Measurements from ENCODE around the gene NCR3LG1.

NCR3LG1 gene

DNA sequence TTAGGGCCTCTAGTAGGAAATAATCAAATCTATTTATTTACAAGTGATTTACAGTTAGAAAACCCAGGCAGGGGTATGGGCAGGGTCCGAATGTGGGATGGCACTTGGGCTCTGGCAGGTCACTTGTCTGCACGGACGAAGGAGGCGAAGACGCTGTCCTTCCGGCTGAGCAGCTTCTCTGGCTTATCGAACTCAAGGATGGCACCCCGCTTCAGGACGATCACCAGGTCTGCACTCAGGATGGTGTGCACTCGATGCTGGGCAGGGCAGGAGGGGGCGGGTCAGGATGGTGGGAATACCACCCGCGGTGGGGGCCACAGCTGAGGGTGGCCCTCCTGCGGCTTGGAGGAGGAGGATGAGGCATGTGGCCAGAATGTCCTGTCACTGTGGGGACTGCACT is 41.3 kb downstream of the NCR3LG1 start:
- Mint-ChIP-seq H3K27me3 (peaks cover 0 to 2% of the 10 kb centered on the region in 2 donors), H3K36me3 (ENCODE audit: insufficient read depth) (no peaks in the 10 kb centered on the region), H3K4me3 (no peak overlapping the region), H3K27ac (no peak overlapping the region), H3K9me3 (no peaks in the 10 kb centered on the region), H3K4me1 (ENCODE audit: low read depth in 2 of 2) (peaks cover 4 to 6% of the 10 kb centered on the region in 2 donors)
- ATAC-seq (replicated peaks) (no peak), DNase-seq (no peak)

DNA sequence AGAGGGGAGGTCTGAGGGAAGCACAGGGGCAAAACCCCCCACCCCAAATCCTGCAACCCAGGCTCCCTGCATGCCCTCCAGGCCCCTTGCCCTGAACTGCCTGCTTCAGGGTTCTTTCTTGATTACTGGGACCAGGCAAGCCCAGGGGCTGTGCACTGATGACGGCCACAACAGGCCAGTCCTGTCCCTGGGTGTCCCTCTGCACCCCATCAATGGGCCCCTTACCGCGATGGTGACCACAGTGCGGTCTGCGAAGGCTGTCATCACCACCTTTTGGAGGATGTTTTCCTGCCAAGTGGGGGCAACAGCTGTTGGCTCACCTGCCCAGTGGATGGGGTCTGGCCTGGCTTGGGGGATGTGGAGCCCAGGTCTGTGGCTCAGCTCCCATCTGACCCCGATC is 41.9 kb downstream of the NCR3LG1 start:
- no peaks in the 10 kb centered on the region for H3K9me3 Mint-ChIP-seq
- H3K36me3 Mint-ChIP-seq (ENCODE audit: insufficient read depth), result no peaks in the 10 kb centered on the region
- DNase-seq (no peak), ATAC-seq (replicated peaks) (no peak)
- peaks cover 4 to 6% of the 10 kb centered on the region in 2 donors for H3K4me1 Mint-ChIP-seq (ENCODE audit: low read depth in 2 of 2)
- no peak overlapping the region for H3K27ac Mint-ChIP-seq
- H3K4me3 Mint-ChIP-seq, result no peak overlapping the region
- H3K27me3 Mint-ChIP-seq, result peaks cover 0 to 8% of the 10 kb centered on the region in 2 donors

DNA sequence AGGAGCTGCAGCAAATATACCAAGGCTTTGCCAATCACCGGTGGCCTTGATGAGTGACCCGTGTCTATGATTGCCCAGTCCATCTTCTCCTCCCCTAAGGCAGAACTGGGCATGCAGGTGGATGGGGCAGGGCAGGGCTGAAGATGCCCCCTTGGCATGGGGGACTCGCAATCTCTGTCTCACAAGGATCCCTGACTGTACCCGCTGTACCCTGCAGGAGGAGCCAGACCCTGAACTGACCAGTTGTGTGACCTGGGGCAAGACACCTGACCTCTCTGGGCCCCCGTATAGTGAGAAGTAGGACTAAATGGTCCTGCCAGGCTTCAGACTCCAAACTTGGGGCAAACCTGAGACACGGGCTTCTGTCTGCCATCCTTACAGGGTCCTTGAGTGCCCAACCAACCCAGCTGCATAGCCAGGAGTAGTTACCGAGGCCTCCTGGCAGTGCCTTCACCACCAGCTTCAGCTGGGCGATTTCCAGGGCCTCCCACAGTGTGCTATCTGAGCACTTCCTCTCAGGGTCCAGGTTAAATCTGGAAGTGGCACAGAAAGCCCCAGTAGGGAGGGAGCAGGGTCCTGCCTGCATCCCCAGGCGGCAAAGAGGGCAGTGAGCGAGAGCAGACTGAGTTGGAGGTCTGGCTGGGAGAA is 43.3 kb downstream of the NCR3LG1 start:
- H3K27me3 Mint-ChIP-seq, result peaks cover 0 to 20% of the 10 kb centered on the region in 2 donors
- H3K9me3 Mint-ChIP-seq, result no peaks in the 10 kb centered on the region
- no peak overlapping the region for H3K27ac Mint-ChIP-seq
- no peak for ATAC-seq (replicated peaks)
- DNase-seq, result no peak
- peaks cover 3 to 4% of the 10 kb centered on the region in 2 donors for H3K4me1 Mint-ChIP-seq (ENCODE audit: low read depth in 2 of 2)
- no peak overlapping the region for H3K4me3 Mint-ChIP-seq
- H3K36me3 Mint-ChIP-seq (ENCODE audit: insufficient read depth), result no peaks in the 10 kb centered on the region

DNA sequence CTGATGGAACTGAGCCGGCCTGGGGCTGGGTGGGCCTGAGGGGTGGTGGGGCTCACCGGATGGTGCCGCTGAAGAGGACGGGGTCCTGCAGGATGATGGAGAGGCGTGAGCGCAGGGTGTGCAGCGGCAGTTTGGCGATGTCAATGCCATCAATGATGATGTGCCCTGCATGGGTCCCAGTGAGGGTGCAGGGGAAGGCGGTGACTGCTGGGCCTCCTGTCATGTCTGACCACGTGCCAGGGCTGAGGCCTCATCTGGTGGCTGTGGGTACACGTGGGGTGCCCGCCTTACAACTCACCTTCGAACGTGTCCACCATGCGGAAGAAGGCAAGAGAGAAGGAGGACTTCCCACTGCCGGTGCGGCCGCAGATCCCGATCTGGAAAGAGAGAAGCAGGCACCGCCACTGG is 44.0 kb downstream of the NCR3LG1 start:
- H3K27me3 Mint-ChIP-seq, result peaks cover 0 to 25% of the 10 kb centered on the region in 2 donors
- no peaks in the 10 kb centered on the region for H3K4me1 Mint-ChIP-seq (ENCODE audit: low read depth in 2 of 2)
- H3K4me3 Mint-ChIP-seq, result no peak overlapping the region
- H3K36me3 Mint-ChIP-seq (ENCODE audit: insufficient read depth), result no peaks in the 10 kb centered on the region
- no peaks in the 10 kb centered on the region for H3K9me3 Mint-ChIP-seq
- DNase-seq, result no peak
- no peak overlapping the region for H3K27ac Mint-ChIP-seq
- no peak for ATAC-seq (replicated peaks)

DNA sequence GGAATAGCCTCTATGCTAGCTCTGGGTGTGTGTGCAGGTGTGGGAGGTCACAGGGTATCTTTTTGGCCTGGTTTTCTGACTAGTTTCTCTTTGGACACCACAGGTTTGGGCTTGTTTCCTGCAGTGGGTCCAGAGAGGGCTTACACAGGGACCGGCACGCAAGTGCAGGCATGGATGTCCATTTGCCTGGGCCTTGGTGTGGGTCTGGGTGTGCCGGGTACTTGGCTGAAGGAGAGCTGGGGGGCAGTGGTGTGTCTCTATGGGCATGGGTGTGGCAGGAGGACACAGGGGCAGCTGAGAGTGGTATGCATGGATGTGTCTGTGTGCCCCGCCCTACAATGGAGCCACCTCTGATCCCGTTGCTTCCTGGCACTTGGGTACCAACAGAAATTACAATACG is 44.4 kb downstream of the NCR3LG1 start:
- Mint-ChIP-seq H3K4me1 (ENCODE audit: low read depth in 2 of 2) (no peaks in the 10 kb centered on the region), H3K27me3 (peaks cover 0 to 25% of the 10 kb centered on the region in 2 donors), H3K4me3 (no peak overlapping the region), H3K36me3 (ENCODE audit: insufficient read depth) (no peaks in the 10 kb centered on the region), H3K9me3 (no peaks in the 10 kb centered on the region), H3K27ac (no peak overlapping the region)
- DNase-seq (no peak), ATAC-seq (replicated peaks) (no peak)

DNA sequence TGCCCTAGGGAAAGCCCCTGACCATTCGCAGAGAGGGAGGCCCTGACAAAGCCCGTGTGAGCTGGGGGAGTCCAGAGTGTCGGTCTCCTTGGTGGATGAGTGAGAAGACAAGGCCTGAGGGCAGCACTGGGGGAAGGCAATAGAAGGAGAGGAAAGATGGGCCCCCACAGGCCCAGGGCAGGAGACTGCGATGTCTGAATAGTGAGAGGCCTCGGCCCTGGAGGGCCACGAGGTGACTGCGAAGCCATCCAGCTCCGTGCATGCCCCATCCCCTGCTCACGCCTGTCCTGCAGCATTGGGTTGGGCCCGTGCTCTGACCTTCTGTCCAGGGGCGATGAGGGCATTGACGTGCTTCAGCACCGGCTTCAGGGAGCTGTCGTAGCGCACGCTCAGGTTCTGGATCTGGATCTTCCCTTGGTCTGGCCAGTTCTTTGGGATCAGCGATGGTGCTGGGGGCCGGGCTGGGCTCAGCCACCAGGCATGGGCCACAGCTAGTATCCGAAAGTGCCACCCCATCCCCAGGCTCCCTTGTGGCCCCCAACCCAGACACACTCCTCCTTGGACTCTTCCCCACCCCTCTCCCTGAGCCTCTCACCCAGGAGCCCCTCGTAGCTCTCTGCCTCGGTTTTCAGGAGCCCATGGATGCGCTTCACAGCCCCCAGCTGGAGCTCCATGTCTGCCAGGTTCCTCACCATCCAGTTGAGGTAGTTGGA is 45.2 kb downstream of the NCR3LG1 start:
- no peak for ATAC-seq (replicated peaks)
- H3K36me3 Mint-ChIP-seq (ENCODE audit: insufficient read depth), result no peaks in the 10 kb centered on the region
- peaks cover 0 to 25% of the 10 kb centered on the region in 2 donors for H3K27me3 Mint-ChIP-seq
- no peaks in the 10 kb centered on the region for H3K4me1 Mint-ChIP-seq (ENCODE audit: low read depth in 2 of 2)
- H3K27ac Mint-ChIP-seq, result no peak overlapping the region
- H3K4me3 Mint-ChIP-seq, result no peak overlapping the region
- H3K9me3 Mint-ChIP-seq, result no peaks in the 10 kb centered on the region
- DNase-seq, result no peak

DNA sequence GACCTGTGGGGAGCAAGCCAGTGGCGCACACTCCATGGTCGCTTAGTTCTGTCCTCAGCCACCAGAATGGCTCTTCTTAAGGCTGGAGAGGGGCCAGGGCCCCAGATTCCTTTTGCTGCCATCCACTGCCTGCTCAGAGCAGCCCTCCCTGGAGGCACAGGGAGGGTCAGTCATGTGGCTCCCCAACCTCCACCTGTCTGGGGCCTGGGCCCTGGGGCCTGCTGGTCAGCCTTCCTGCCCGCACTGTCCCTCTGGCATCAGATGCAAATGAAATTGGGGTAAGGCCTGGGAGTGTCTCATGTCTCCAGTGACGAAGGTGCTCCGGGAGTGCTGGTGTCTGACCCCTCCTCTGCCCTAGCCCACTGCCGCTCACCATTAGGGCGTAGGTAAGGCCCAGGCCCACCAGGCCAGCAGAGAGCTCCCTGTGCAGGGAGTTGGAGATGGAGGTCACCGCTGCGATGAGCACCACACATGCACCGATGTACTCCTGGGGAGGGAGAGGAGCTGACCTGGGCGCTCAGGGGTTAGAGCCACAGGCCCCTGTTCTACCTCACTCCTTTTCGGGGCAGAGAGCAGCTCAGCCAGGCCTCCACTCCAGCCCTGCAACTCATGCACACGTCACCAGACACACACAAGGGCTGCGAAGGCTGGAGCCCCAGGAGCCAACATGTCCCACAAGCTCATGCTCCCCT is 45.9 kb downstream of the NCR3LG1 start:
- Mint-ChIP-seq H3K4me1 (ENCODE audit: low read depth in 2 of 2) (no peaks in the 10 kb centered on the region), H3K9me3 (no peaks in the 10 kb centered on the region), H3K4me3 (no peak overlapping the region), H3K36me3 (ENCODE audit: insufficient read depth) (no peaks in the 10 kb centered on the region), H3K27me3 (peaks cover 0 to 25% of the 10 kb centered on the region in 2 donors), H3K27ac (no peak overlapping the region)
- ATAC-seq (replicated peaks) (no peak), DNase-seq (no peak)

DNA sequence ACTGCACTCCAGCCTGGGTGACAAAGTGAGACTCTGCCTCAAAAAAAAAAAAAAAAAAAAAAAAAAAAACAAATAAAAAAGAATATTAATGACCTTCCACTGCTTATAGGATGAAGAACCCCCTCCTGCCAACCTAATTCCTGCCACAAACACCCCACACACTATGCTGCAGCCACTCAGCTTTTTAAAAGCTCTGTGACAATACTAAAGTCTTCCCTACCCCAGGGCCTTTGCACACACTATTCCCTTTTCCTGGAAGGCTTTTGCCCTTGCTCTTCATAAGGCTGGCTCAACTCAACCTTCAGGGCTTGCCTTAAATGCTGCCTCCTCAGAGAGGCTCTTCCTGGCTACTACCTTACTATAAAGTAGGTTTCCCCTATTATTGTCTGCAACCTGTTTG is 47.6 kb downstream of the NCR3LG1 start:
- Mint-ChIP-seq H3K4me3 (no peak overlapping the region), H3K9me3 (no peaks in the 10 kb centered on the region), H3K27me3 (peaks cover 0 to 25% of the 10 kb centered on the region in 2 donors), H3K36me3 (ENCODE audit: insufficient read depth) (no peaks in the 10 kb centered on the region), H3K27ac (no peak overlapping the region), H3K4me1 (ENCODE audit: low read depth in 2 of 2) (no peaks in the 10 kb centered on the region)
- no peak for DNase-seq
- ATAC-seq (replicated peaks), result no peak

DNA sequence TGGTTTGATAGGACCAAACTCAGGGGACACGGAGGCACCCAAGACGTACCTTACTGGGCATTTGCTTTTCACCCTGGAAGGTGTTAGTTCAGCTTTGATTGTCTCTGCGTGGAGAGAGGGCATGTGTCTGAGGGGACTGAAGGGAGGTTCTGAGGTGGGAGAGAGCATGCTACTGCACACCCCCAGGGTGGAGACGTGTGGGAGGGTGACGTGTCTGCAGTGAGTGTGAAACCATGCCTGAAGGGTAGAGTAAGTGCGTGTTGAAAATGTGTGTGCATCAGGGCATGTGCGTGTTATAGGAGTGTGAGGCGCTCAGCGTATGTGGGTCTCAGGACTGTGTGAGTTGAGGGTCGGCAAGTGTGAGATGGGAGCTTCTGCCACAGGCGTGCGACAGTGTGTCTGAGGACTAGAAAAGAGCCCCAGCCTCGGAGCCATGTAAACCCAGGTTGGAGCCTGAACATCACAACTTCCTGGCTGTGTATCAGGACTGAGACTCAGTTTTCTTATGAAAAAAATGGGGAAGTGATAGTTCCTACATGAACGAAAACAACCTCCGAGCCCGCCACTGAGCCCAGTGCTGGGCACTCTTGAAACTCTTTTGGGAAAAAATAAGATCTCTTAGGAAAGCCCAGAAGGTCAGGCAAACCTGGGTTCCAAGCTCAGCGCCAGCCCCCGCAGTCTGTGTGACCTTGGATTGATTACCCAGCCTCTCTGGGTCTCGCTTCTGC is 48.6 kb downstream of the NCR3LG1 start:
- Mint-ChIP-seq H3K36me3 (ENCODE audit: insufficient read depth) (no peaks in the 10 kb centered on the region), H3K27ac (no peak overlapping the region), H3K9me3 (no peaks in the 10 kb centered on the region), H3K4me3 (no peak overlapping the region), H3K4me1 (ENCODE audit: low read depth in 2 of 2) (no peaks in the 10 kb centered on the region), H3K27me3 (peaks cover 0 to 25% of the 10 kb centered on the region in 2 donors)
- DNase-seq, result no peak
- no peak for ATAC-seq (replicated peaks)

DNA sequence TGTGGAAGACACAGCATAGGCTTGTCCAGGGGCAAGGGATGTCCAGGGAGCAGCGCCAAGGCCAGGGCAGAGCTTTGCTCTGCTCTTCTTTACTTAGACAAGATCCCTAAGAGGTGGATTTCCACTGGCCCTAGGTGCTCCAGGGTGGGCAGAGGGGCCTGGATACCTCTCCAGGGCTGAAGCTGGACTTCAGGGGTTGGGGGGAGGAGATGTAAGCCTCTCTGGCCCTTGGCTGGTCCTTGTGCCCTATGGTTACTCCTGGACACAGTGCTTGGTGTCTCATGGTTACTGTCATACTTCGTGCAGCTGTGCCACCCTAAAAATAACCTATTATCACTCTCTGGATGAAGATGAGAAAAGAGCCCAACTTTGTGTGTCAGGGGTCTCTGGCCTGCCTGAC is 49.7 kb downstream of the NCR3LG1 start:
- H3K27me3 Mint-ChIP-seq, result peaks cover 0 to 25% of the 10 kb centered on the region in 2 donors
- no peak overlapping the region for H3K27ac Mint-ChIP-seq
- H3K4me1 Mint-ChIP-seq (ENCODE audit: low read depth in 2 of 2), result no peaks in the 10 kb centered on the region
- no peak for ATAC-seq (replicated peaks)
- H3K4me3 Mint-ChIP-seq, result no peak overlapping the region
- no peaks in the 10 kb centered on the region for H3K9me3 Mint-ChIP-seq
- DNase-seq, result no peak
- no peaks in the 10 kb centered on the region for H3K36me3 Mint-ChIP-seq (ENCODE audit: insufficient read depth)

DNA sequence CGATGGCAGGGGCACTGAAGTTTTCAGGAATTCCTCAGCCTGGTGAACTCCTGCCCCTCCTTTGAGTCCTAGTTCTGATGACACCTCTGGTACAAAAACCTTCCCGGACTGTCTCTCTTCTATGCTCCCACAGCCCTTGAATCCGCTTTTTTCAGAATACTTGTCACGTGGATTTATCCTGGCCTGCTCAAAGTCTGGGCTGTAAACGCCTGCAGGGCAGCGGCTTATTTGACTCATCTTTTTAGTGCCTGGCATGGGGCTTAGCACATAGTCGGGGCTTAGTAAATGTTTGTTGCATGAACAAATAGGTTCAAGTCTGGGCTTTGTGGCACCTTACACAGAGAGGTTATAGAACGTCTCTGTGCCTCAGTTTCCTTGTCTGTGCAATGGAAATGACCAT is 50.2 kb downstream of the NCR3LG1 start:
- no peaks in the 10 kb centered on the region for H3K36me3 Mint-ChIP-seq (ENCODE audit: insufficient read depth)
- peaks cover 0 to 25% of the 10 kb centered on the region in 2 donors for H3K27me3 Mint-ChIP-seq
- no peaks in the 10 kb centered on the region for H3K9me3 Mint-ChIP-seq
- no peaks in the 10 kb centered on the region for H3K4me1 Mint-ChIP-seq (ENCODE audit: low read depth in 2 of 2)
- no peak overlapping the region for H3K4me3 Mint-ChIP-seq
- ATAC-seq (replicated peaks), result no peak
- DNase-seq, result no peak
- no peak overlapping the region for H3K27ac Mint-ChIP-seq

DNA sequence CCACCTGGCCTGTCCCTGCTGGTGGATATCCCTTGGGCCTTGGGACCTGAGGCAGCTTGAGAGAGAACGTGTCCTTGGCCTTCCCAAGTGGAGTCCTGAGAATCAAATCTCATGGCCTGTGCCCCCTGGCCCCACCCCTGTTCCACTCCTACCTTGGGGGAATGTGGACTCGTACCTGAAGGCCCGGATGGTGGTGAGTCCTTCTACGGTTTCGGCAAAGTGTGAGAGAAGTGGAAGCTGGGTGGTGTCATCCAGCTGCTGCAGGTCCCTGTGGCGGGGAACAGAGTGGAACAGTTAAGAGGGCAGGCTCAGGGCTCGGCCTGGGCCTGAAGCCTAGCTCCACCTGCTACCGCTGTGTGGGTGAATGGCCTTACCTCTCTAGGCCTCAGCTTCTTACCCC is 50.9 kb downstream of the NCR3LG1 start:
- no peaks in the 10 kb centered on the region for H3K36me3 Mint-ChIP-seq (ENCODE audit: insufficient read depth)
- DNase-seq (no peak), ATAC-seq (replicated peaks) (no peak)
- H3K4me3 Mint-ChIP-seq, result no peak overlapping the region
- no peaks in the 10 kb centered on the region for H3K4me1 Mint-ChIP-seq (ENCODE audit: low read depth in 2 of 2)
- H3K27ac Mint-ChIP-seq, result no peak overlapping the region
- peaks cover 0 to 25% of the 10 kb centered on the region in 2 donors for H3K27me3 Mint-ChIP-seq
- no peaks in the 10 kb centered on the region for H3K9me3 Mint-ChIP-seq

DNA sequence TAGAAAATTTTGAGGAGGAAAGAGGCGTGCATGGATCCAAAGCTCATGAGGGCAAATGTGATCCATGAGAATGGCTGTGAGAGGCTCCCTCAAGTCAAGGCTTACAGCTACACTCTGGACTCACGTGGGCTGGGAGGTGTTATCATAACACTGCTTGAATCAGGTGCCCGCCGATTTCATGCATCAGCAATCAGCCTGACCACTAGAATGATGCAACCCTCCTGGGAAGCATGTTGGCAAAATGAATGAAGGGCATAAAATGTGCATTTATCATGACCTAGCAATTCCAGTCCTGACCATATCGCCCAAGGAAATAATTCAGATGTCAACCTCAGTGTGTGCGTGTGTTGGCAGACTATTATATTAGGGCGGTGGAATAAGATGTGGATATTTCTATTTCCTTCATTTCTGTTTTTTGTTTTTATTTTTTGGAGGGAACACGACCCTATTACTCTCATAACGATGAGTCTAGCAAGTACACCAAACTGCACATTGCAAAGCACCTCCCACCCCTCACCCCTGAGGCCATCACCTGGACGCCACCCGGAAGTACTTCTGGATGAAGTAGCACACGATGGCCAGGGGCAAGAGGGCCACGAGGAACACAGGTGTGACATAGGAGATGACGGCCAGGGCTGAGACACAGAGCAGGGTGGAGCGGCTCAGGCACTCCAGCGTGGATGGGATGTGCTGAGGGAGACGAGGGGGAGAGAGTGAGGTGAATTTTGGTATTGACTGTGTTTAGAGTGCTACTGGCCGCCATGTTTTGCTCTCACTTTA is 52.6 kb downstream of the NCR3LG1 start:
- Mint-ChIP-seq H3K27ac (no peak overlapping the region), H3K4me1 (ENCODE audit: low read depth in 2 of 2) (no peaks in the 10 kb centered on the region), H3K9me3 (no peaks in the 10 kb centered on the region), H3K4me3 (no peak overlapping the region), H3K27me3 (peaks cover 0 to 12% of the 10 kb centered on the region in 2 donors), H3K36me3 (ENCODE audit: insufficient read depth) (no peaks in the 10 kb centered on the region)
- DNase-seq (no peak), ATAC-seq (replicated peaks) (no peak)

All from effector memory CD8-positive, alpha-beta T cell (primary cell).